HG02642 (cell line): ENCODE data around the gene SLC16A13.
"Not testable (repeated sequence)": the region's sequence is repeated elsewhere in the genome, so short reads cannot be mapped to it uniquely, and the experiment has no call there.

ENCODE experiments used
- ATAC-seq: cut with Tn5 transposase; IDR thresholded peaks from one replicate; pipeline ENCODE4 v1.9.1; 2021; ENCODE audit warnings: mild to moderate bottlenecking; ENCODE audit not compliant: unreplicated experiment, poor library complexity

Gene SLC16A13

DNA sequence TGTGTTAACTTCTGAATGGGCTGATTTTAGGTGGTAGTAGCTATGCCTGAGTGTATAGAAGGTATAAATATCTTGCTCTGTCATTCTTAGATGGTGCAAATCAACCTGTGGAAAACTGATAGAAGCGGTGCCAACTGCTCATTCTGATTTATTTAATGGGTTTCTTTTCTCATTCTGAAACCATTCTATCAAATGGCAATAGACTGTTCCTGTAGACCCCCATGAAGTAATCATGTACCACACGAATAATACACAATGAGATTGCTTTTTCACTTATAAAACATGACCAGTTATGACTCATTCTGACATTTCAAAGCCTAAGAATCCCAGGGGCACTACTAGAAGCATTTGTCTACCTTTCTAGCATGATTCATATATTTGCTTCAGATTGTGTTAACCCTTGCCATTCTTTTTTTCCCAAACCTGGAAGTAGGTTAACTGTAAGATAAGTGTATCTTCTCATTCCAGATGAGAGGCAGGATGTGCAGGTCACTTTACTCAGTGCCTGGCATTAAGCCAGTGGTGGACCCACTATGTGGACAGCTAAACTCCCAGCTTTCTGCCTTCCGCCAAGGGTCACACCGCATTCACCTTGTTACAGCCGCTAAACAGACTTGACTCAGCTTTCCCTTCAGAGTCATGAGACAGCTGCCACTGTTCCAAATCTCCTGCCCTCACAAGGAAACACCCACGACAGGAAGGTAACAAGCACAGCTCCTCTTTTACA is 24.5 kb downstream of the SLC16A13 start:
- ATAC-seq, result no peak

DNA sequence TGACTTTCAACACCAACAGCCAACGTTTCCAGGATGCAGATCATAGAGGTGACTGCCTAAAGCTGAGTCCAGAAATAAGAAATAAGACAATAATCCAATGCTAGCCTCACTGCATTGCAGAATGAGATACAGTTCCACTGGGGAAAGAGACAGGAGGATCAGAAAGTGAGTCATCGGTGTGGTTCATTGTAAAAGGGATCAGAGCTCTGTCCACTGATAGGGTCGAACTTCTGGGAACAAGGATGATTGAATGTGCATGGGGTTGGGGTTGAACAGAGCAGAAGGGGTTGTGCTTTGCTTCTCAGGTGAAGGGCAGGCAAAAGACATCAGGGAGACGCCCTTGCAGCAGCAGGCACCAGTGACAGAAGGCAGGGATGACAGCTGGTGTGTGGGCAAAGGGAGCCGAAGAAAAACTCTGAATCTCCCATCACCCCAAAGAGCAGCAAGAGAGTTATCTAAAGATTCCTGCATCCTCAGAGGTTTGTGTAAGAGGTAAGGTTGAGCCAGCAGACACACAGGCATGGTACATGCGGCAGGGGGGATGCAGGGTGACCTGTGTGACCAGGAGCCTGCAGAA is 27.8 kb downstream of the SLC16A13 start:
- ATAC-seq, result no peak

DNA sequence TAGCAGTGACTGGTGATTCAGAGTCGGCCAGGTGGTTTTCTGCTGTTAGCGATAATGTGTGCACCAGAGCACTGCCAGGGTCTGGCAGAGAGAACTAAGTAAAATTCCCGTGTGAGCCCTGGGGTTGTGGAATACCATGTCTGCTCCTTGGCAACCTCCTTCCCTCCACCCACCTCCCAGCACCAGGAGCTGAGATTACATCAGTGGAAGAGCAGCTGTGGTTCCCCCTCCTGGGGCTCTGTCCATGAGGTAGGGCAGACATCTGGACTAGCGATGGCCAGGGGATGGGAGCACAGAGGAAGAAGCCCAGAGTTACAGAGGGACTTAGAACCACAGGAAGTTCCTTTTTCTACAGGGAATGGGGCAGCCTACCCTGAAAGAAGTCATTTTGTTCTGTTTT is 28.4 kb downstream of the SLC16A13 start:
- no peak for ATAC-seq

DNA sequence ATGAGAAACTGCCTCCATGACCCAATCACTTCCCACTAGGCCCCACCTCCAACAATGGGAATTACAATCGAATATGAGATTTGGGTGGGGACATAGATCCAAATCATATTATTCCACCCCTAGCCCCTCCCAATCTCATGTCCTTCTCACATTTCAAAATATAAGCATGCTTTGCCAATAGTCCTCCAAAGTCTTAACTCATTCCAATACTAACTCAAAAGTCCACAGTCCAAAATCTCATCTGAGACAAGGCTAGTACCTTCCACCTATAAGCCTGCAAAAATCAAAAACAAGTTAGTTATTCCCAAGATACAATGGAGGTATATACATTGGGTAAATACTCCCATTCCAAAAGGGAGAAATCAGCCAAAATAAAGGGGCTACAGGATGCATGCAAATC is 31.4 kb downstream of the SLC16A13 start:
- ATAC-seq, result no peak

DNA sequence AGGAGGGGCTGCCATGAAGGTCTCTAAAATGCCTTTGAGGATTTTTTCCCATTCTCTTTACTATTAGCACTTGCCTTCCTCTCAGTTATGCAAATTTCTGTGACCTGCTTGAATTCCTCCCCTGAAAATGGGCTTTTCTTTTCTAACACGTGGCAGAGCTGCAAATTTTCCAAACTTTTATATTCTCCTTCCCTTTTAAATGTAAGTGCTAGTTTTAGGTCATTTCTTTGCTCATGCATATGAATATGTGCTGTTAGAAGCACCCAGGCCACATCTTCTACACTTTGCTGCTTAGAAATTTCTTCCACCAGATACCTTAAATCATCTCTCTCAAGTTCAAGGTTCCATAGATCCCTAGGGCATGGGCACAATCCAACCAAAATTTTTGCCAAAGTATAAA is 32.5 kb downstream of the SLC16A13 start:
- ATAC-seq, result no peak

DNA sequence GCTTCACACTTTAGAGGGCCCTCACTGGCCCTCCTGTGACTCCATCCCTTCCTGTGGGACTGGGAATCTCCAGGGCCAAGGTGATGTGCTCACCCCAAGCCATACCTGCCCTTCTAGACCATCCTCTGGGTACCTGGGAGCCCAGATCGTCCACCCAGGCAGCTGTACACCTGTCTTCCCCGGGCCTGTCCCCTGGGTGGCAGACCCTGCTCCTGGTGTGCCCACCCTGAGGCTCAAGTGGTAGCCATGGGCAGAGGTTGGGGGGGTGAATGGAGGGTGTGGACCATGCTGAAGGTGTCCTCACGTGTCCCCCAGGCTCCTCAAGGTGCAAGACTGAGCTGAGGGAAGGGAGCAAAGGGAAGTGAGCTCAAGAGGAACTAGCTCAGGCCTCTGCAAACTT is 34.9 kb downstream of the SLC16A13 start:
- no peak for ATAC-seq

DNA sequence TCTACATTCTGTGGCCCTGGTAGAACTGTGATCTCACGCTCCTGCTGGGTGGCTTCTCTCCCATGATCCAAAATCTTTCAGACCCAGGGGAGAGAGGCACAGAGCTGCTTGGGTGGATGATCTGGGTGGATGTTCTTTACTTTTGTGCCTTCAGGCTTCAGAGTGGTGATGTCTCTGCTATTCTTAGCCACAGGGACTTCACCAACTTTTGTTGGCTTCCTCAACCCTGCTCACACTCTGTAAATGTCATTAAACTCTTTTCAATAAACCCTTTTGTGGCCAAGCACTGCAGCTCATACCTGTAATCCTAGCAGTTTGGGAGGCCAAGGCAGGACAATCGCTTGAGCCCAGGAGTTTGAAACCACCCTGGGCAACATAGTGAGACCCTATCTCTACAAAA is 36.6 kb downstream of the SLC16A13 start:
- no peak for ATAC-seq

DNA sequence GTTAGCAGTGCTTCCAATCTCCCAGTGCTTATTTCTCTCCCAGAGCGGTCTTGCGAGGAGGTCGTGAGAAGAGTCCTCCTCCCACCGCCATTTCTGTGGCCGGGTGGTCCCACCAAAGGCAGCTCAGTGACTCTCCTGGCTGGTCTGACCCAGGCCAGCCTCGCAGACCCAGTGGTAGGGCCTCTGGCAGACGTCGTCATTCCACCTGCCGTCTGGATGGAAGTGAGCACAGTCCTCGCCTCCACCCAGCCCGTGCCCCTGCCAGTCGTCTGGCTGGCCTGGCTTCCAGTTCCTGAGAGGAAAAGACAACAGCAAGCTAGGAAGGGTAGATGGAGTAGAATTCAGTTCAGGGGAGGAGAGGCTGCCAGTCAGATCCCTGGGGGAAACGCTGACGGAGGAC is 39.1 kb downstream of the SLC16A13 start:
- ATAC-seq, result no peak

DNA sequence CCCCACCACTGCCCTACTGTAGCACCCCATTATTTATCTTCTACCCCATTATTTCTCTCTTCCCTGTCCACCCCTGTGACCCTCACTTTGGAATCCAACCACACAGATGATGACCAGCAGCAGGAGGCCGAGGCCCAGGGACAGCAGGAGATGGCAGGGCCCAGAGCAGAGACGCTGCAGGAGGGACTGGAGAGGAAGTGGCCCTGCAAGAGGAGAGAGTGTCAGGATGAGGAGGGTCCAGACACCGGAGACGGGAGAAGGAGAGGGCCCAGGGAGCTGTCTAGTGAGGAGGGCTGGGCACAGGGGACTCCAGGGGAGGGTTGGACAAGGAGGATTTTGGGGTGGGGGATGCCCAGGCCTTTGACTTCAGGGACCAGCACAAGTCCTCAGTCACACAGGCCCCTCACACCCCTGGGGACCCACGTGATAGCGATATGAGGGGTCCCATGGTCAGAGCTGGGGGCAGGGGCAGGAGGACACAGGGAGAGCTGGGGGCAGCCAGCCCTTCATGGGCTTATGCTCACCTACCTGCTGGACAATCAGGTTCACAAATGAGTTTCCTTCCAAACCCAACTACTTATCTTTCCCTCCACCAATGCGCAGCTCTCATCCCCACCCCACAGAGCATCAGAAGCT is 42.2 kb downstream of the SLC16A13 start:
- no peak for ATAC-seq

DNA sequence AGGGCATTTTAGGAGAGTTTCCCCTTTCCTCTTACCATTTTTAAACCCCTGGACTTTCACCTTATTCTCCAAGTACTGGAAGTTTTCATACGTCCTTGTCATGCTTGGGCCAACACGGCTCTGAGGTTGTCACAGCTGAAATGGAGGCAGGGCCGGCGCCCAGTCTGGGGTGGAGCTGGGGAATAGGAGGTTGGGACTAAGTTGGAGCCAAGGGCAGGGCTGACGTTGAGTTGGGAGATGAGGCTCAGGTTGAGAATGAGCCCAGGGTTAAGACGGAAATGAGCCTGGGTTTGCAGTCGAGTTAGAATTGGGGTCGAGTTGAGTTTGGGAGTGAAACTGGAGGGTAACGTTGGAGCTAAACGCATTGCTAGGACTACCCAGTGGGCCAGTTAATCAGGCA is 42.9 kb downstream of the SLC16A13 start:
- ATAC-seq, result no peak

DNA sequence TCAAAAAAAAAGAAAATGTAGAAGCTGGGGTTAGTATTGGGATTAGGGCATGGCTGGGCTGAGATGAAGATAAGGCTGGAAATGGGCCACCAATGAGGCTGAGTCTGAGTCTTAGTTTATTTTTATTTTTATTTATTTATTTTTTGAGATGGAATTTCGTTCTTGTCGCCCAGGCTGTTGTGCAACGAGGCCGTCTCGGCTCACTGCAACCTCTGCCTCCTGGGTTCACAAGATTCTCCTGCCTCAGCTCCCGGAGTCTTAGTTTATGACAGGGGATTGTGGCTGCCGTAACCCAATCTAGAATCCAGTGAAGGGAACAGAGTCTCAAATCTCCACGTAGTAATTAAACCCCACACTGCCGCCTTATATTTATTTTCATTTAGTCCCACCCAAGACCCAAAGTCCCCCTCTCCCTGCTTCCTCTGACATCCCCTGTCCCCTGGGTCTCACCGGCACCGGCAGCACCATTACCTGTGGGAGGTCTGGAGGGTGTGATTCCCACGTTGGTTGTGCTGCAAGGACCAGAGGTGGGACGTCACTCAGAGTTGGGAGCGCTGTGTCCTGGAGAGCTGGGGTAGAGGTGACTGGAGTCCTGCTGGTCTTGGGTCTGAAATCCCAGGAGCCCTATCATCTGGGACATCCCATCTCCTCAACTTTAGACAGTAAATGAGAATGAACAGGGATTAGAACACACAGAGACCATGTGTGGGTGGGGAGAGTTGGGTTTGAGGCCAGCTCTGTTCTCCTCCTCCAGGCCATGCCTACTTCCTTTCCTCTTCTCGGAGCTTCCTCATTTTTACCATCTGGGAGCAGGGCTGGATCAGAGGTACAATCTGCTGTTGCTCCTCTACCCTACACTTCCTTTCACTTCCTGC is 44.0 kb downstream of the SLC16A13 start, which contains the start of gene CLEC10A:
CLEC10A (minus strand) TSS at position 671 of the 875 bp plus-strand sequence. CDS start 1,439 bp downstream, outside the sequence.
- no peak for ATAC-seq

DNA sequence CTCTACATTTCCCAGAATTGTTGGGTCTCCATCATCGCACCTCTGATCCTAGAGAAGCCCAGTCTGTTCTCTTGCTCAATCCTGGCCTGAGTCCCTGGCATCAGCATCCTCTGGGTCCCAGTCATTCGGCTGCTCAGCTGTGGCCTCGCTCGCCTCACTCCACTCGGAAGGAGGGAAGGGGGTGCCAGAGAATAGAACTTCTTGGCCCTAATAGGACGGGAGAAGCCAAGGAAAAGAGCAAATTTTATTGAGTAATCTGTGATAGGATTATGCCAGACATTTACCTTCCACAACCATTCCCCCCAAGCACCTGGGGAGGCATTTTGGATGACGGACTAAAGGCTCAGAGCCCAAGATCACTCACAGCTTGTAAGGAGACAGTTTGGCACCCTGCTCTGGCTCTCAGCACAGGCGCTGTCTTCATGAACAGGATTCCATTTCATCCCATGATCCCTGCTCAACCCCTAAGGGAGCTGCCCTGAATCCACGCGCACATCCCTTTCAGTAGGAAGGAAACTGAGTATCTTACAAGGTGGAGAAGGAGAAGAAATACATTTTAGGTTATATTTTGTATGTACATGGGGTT is 44.7 kb downstream of the SLC16A13 start:
- no peak for ATAC-seq

DNA sequence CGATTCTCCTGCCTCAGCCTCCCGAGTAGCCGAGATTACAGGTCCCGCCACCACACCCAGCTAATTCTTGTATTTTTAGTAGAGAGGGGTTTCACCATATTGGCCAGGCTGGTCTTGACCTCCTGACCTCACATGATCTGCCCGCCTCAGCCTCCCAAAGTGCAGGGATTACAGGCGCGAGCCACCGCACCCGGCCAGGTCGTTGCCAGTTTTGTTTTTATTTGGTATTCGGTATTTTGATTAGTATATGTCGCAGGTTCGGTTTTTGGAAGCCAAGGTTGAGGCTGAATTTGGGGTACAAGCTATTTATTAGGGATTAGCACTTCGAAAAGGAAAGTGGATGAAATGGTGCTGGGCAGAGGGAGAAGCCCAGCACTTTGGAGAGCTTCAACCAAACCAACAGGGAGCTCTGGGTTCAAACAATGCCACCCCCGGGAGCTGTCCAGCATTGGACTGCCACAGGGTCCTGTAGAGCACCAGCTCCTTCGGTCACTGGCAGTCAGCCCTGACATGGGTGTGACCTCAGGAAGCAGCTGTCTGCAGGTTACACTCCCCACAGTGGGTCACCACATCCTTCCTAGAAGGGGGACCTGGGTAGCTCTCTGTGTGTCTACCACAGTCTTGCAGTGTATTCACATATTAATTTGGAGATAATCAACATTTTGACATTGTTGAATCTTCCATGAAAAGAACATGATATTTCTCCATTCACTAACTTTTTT is 45.7 kb downstream of the SLC16A13 start:
- no peak for ATAC-seq

DNA sequence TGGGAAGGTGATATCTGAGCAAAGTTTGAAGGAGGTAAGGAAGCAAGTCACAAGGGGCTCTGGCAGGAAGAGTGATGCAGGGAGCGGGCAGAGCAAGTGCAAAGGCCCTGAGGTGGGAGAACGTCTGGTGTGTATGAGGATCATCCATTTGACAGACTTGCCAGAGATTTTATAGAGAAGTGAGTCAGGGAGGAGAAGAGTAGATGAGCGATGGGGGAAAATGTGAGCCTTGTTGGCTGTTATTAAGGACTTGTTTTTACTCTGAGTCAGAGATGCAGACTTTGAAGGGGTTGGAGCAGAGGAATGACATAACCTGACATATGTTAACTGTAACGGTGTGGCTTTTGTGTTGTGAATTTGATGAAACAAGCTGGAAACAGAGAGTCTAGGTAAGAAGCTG is 47.8 kb downstream of the SLC16A13 start:
- no peak for ATAC-seq

DNA sequence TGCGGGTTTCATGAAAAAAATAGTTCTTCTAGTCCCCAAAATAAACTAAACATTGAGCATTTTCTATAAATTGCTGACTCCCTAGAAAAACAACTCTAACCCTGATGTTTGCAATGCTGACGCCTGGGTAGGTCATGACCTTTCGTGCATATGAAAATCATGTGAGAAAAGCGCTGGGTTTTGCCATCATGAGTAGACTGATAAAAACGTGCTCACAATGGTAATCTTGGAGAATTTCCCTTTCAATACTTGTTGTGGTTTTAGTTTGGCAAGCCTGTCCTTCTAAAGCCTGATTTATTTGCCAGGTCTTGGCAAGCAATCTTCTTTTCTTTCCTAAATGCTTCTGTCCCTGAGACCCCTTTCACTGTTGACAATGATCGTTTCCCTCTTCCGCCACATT is 48.3 kb downstream of the SLC16A13 start:
- ATAC-seq, result no peak

DNA sequence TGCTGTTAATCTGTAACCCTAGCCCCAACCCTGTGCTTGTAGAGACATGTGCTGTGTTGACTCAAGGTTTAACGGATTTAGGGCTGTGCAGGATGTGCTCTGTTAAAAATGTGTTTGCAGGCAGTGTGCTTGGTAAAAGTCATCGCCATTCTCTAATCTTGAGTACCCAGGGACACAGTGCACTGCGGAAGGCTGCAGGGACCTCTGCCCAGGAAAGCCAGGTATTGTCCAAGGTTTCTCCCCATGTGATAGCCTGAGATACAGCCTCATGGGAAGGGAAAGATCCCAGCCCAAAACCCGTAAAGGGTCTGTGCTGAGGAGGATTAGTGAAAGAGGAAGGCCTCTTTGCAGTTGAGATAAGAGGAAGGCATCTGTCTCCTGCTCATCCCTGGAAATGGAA is 52.6 kb downstream of the SLC16A13 start:
- not testable (repeated sequence) for ATAC-seq

DNA sequence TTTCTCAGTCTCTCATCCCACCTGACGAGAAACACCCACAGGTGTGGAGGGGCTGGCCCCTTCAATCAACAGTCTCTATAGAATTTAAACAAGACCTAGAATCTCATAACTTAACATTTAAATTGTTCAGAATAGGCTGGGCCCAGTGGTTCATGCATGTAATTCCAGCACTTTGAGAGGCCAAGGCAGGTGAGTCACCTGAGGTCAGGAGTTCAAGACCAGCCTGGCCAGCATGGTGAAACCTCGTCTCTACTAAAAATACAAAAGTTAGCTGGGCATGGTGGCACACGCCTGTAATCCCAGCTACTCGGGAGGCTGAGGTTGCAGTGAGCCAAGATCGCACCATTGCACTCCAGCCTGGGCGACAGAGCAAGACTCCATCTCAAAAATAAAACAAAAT is 53.8 kb downstream of the SLC16A13 start:
- not testable (repeated sequence) for ATAC-seq
